CD4-positive, alpha-beta T cell treated with Interleukin-12 subunit alpha and Interleukin-12 subunit beta, for 1 hour (primary cell): ENCODE results near the gene COL7A1.
A peak's percentile ranks its signal among the peaks of the same experiment; 100 is the strongest.
"Not testable (repeated sequence)": the region's sequence is repeated elsewhere in the genome, so short reads cannot be mapped to it uniquely, and the experiment has no call there.

ENCODE experiments used
- DNase-seq: peaks from one replicate; pipeline ENCODE4 v3.0.0-alpha.2; 2020

The COL7A1 gene

GRCh38 chr3:48560648-48561018 lies 34.5 kb downstream of the COL7A1 start:
- DNase-seq: no peak

GRCh38 chr3:48558493-48559134 lies 36.5 kb downstream of the COL7A1 start:
- DNase-seq: peak; percentile 11

GRCh38 chr3:48556796-48557626 lies 38.1 kb downstream of the COL7A1 start, which contains the start of gene PFKFB4:
TSS of gene PFKFB4 (minus strand) at chr3:48556803. CDS start at chr3:48556777, 26 bp downstream.
- peak; percentile 100 for DNase-seq

GRCh38 chr3:48555949-48556795 lies 39.0 kb downstream of the COL7A1 start:
- no peak for DNase-seq

GRCh38 chr3:48555231-48555948 lies 39.7 kb downstream of the COL7A1 start:
- DNase-seq: no peak

- no peak for DNase-seq
Observed at GRCh38 chr3:48553886-48554845, 41.0 kb downstream of the COL7A1 start.

GRCh38 chr3:48553361-48553760 lies 41.8 kb downstream of the COL7A1 start:
- DNase-seq: no peak

GRCh38 chr3:48552111-48552951 lies 42.8 kb downstream of the COL7A1 start:
- no peak for DNase-seq

- DNase-seq: not testable (repeated sequence)
Observed at GRCh38 chr3:48551651-48552050, 43.5 kb downstream of the COL7A1 start.

- peak; percentile 84 for DNase-seq
Observed at GRCh38 chr3:48548729-48549705, 46.1 kb downstream of the COL7A1 start.

- no peak for DNase-seq
Observed at GRCh38 chr3:48548126-48548525, 47.0 kb downstream of the COL7A1 start.

- peak; percentile 27 for DNase-seq
Observed at GRCh38 chr3:48546203-48546829, 48.8 kb downstream of the COL7A1 start.

GRCh38 chr3:48544141-48544540 lies 51.0 kb downstream of the COL7A1 start:
- DNase-seq: no peak

- DNase-seq: no peak
Observed at GRCh38 chr3:48543271-48543866, 51.8 kb downstream of the COL7A1 start.

- no peak for DNase-seq
Observed at GRCh38 chr3:48538451-48538850, 56.7 kb downstream of the COL7A1 start.

- DNase-seq: no peak
Observed at GRCh38 chr3:48536785-48537184, 58.3 kb downstream of the COL7A1 start.

- no peak for DNase-seq
Observed at GRCh38 chr3:48536116-48536515, 59.0 kb downstream of the COL7A1 start.

- no peak for DNase-seq
Observed at GRCh38 chr3:48535578-48535977, 59.6 kb downstream of the COL7A1 start.
